ENCODE measurements around the gene HTT-AS.

DNA sequence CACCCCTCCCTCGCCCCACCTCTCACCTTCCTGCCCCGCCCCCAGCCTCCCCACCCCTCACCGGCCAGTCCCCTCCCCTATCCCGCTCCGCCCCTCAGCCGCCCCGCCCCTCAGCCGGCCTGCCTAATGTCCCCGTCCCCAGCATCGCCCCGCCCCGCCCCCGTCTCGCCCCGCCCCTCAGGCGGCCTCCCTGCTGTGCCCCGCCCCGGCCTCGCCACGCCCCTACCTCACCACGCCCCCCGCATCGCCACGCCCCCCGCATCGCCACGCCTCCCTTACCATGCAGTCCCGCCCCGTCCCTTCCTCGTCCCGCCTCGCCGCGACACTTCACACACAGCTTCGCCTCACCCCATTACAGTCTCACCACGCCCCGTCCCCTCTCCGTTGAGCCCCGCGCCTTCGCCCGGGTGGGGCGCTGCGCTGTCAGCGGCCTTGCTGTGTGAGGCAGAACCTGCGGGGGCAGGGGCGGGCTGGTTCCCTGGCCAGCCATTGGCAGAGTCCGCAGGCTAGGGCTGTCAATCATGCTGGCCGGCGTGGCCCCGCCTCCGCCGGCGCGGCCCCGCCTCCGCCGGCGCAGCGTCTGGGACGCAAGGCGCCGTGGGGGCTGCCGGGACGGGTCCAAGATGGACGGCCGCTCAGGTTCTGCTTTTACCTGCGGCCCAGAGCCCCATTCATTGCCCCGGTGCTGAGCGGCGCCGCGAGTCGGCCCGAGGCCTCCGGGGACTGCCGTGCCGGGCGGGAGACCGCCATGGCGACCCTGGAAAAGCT is at the start of gene HTT-AS, which contains the start of gene HTT:
- TF ChIP-seq, protein P1, sequence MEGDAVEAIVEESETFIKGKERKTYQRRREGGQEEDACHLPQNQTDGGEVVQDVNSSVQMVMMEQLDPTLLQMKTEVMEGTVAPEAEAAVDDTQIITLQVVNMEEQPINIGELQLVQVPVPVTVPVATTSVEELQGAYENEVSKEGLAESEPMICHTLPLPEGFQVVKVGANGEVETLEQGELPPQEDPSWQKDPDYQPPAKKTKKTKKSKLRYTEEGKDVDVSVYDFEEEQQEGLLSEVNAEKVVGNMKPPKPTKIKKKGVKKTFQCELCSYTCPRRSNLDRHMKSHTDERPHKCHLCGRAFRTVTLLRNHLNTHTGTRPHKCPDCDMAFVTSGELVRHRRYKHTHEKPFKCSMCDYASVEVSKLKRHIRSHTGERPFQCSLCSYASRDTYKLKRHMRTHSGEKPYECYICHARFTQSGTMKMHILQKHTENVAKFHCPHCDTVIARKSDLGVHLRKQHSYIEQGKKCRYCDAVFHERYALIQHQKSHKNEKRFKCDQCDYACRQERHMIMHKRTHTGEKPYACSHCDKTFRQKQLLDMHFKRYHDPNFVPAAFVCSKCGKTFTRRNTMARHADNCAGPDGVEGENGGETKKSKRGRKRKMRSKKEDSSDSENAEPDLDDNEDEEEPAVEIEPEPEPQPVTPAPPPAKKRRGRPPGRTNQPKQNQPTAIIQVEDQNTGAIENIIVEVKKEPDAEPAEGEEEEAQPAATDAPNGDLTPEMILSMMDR (IDR thresholded peaks at IDR 0.05) = peak in 2 of 4 experiments; percentile 39 to 54
- TF ChIP-seq POLR2AphosphoS5 (IDR thresholded peaks at IDR 0.05) = peak; percentile 71
- peak; percentile 90 for TF ChIP-seq POLR2A (IDR thresholded peaks at IDR 0.05)

Data from prostate gland (tissue), 2 donors.